Islet precursor cell (in vitro differentiated cells): Measurements from ENCODE around the gene MUS81.

Experiments used
- DNase-seq: peaks from one replicate; pipeline ENCODE4 v3.0.0-alpha.2; 2018

Gene MUS81

GRCh38 chr11:65892661-65893317 lies 32.6 kb downstream of the MUS81 start:
- DNase-seq = no peak

DNA sequence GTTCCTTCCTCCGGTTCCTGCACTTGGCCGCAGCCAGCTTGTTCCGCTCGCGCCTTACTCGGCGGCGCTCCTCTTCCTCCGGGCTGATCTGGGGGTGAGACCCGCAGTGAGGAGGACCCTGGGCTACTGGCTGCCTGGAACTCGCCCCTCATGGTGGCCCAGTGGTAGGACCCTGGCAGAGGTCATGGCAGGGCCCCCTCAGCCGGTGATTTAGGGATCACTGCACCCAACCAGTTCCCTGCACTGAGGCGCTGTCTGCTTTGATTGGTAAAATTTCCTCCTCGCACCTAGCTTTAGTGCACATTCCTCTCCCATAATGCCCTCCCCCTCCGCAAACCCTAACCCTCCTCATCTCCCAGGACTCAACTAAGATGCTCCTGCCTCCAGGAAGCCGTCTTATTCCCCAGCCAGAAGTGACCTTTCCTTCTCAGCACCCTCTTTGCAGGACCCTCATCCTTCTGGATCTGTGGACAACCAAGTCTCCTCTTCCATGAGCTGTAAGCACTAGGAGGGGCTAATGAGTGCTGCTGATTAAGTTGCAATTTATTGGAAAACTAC lies 33.9 kb downstream of the MUS81 start:
- DNase-seq = no peak

- DNase-seq = no peak
These were observed 35.3 kb downstream of the MUS81 start for GRCh38 chr11:65895482-65895981.

DNA sequence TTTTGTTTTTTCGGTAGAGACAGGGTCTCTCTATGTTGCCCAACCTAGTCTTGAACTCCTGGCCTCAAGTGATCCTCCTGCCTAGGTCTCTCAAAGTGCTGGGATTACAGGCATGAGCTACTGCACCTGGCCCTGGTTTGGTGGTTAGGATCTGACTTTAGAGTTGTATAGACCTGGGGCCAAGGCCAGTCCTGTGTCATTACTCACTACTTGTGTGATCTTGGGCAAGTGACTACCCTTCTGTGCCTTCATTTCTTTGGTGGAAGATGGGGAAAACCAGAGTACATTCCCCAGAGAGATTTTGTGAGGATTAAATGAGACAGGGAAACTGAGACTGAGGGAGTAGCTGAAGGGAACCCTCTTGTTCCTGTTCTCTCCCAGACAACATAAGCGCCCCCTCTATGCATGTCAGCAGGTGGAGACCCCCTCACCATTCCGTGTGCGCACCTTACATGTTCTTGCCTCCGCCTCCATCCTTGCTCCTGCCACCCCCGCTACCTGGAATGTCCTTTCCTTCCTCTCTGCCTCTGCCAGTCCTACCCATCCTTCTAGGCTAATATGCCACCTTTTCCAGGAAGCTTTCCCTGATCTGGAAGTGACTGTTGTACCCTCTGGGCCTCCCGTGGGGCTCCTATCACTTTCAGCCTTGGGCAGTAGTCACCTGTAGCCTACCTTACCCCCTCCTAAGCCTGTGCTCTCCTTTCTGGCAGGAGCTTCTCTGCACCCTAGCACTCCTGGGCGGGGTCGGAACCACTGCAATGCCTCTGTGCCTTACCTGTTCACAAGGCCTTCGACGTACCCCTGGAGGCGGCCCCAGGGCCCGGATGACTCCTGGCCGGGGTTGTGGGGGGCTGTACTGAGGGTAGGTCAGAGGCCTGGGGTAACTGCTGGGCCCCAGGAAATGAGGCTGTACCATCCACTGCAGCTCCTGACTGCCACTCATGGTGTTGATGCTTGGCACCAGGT lies 36.1 kb downstream of the MUS81 start:
- DNase-seq = no peak

DNA sequence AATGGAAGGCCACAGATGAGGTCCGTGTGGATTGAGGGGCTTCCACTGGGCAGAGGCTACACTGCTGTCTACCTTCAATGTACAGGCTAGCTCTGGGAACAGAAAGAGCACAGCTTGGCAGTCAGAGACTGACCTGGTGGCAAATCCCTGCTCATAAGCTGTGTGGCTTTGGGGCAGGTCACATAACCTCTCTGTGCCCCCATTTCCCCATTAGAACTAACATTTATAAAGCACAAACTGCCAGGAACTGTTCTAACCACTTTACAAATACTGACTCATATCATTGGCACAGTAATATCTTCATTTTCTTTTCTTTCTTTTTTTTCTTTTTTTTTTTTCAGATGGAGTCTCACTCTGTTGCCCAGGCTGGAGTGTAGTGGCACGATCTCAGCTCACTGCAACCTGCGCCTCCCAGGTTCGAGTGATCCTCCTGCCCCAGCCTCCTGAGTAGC lies 36.8 kb downstream of the MUS81 start:
- no peak for DNase-seq

- no peak for DNase-seq
These were observed 38.6 kb downstream of the MUS81 start for GRCh38 chr11:65898656-65899355.

GRCh38 chr11:65899356-65900124 lies 39.3 kb downstream of the MUS81 start:
- peak; percentile 92 for DNase-seq

DNA sequence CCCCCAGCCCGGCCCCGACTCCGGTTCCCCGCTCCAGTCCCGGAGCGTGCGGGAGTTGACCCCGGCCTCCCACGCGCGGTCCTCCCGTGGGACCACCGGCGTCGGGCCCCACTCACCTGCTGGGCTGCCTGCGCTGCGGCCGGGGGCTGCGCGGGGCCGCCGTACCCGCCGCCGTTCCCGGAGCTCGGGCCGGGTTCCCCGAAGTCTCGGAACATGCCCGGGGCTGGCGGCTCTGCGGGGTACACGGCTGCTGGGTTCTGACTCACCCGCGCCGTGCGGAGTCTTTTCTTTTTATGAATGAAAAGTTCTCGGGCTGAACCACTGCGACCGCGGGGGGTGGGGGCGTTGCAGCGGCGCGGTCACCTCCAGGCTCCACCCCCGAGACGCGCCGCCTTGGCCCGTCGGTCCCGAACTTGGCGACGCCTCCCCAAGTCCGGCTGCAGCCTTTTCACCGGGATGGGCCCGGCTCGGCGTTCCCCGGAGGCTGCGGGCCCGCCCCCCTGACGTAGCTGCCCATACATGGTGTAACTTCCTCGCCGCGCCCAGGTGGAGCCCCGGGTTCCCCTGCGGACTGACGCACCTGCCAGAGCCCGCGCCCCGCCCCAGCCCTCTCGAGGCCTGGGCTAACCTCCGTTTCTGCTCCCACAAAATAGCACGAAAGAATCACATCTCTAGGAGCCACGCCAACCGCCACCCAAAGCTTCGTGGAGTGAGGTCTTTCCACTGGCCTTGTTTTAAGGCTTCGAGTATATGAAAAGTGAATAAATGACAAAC lies 40.1 kb downstream of the MUS81 start, which contains the start of gene FOSL1:
FOSL1 (minus strand) TSS at position 264 of the 774 bp plus-strand sequence; CDS start at position 215, 49 bp downstream.
- peak; percentile 97 for DNase-seq

GRCh38 chr11:65900899-65901180 lies 40.6 kb downstream of the MUS81 start:
- no peak for DNase-seq

- peak; percentile 96 for DNase-seq
These were observed 42.8 kb downstream of the MUS81 start for GRCh38 chr11:65903068-65903481.

- no peak for DNase-seq
These were observed 43.5 kb downstream of the MUS81 start for GRCh38 chr11:65903715-65904114.

DNA sequence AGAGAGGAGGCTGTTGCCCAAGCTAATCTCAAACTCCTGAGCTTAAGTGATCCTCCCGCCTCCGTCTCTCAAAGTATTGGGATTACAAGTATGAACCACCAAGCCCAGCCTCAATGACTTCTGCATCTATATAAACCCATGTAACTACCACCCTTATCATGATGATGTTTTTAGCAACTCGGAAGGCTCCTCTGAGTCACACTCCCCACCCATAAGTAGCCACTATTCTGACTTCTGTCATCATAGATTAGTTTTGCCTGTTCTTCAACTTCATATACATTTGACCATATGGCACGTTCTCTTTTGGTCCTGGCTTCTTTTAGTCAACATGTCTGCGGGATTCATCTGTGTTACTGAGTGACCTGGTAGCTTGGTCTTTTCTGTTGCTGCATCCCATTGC lies 46.4 kb downstream of the MUS81 start:
- DNase-seq = no peak

GRCh38 chr11:65907878-65908277 lies 47.6 kb downstream of the MUS81 start:
- no peak for DNase-seq

GRCh38 chr11:65911682-65912568 lies 51.7 kb downstream of the MUS81 start:
- DNase-seq = peak; percentile 77

GRCh38 chr11:65912845-65913244 lies 52.6 kb downstream of the MUS81 start:
- DNase-seq = no peak

DNA sequence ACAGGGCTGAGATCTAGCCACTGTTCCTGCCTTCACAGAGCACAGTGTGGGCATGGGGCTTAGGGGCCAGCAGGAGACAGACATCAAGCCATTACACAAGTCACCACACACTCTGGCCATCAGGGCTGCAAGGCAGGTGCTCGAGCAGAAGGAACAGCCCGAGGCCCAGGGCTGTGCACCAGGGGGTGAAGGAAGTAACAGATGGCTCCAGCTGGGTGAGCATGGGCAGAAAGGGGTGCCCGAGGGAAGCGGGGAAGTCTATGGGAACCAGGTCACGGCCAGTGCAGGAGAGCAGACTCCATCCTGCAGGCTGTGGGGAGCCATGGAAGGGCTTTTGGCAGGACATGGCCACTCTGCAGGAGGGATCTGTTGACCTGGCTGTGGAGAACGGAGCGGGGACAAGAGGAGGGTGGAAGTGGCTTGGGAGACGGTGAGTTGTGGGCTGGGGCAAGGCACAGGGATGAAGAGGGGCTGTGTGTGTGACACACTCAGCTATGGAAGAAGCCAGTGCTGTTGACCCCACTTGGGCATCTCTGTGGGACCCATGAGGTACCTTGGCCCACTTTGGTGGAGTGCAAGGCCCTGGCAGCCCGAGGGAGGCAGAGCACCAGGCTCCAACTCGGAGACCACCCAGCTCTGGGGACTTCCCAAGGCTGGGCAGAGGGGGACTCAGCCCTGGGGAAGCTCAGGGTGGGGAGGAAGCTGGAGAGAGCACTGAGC lies 55.0 kb downstream of the MUS81 start:
- DNase-seq = no peak

DNA sequence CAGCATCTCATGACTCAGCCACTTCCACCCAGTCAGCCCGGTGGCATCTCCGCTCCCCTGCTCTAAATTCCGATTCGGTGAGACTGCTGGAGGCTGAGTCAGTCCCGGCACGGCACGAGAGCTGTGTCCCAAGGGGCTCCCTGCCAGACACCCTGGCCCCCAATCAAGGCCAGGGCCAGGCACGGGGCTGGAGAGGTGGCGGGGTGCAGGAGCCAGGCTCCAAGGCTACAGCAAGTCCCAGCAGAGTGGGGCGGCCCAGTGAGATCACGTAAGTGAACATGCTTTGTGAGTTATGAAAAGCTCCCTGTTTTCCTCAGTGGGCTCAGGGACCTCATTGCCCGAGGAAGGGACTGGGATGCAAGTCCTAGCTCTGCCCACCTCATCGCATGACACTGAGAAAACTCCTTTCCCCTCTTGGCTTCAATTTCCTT lies 55.6 kb downstream of the MUS81 start:
- peak; percentile 98 for DNase-seq
